CD4-positive, alpha-beta T cell treated with Interleukin-4 for 1 hour (primary cell): ENCODE measurements around the gene RMRP.
"Not testable (repeated sequence)": the region's sequence is repeated elsewhere in the genome, so short reads cannot be mapped to it uniquely, and the experiment has no call there.

Source experiments
- DNase-seq, 2 donors: peaks; one replicate each; pipeline ENCODE4 v3.0.0-alpha.2; 2020 to 2022

Gene RMRP

GRCh38 chr9:35640431-35640830 is 17.4 kb downstream of the RMRP start:
- DNase-seq = peak in 1 of 2 donors; percentile 4

- DNase-seq = no peak
Measured at GRCh38 chr9:35639631-35640030, 18.2 kb downstream of the RMRP start.

- not testable (repeated sequence) for DNase-seq
Measured at GRCh38 chr9:35639225-35639624, 18.6 kb downstream of the RMRP start.

GRCh38 chr9:35638751-35639150 is 19.1 kb downstream of the RMRP start:
- peak; percentile 50 to 64 for DNase-seq

- DNase-seq = not testable (repeated sequence)
Measured at GRCh38 chr9:35637427-35637955, 20.3 kb downstream of the RMRP start.

GRCh38 chr9:35636877-35637246 is 21.0 kb downstream of the RMRP start:
- not testable (repeated sequence) for DNase-seq

- DNase-seq = peak in 1 of 2 donors; percentile 35
Measured at GRCh38 chr9:35636135-35636876, 21.5 kb downstream of the RMRP start.

GRCh38 chr9:35635730-35636129 is 22.1 kb downstream of the RMRP start:
- DNase-seq = no peak

GRCh38 chr9:35629597-35629996 is 28.2 kb downstream of the RMRP start:
- no peak for DNase-seq

GRCh38 chr9:35628389-35628991 is 29.3 kb downstream of the RMRP start:
- DNase-seq = no peak

- DNase-seq = no peak
Measured at GRCh38 chr9:35627575-35627974, 30.2 kb downstream of the RMRP start.

GRCh38 chr9:35619800-35620158 is 38.0 kb downstream of the RMRP start:
- peak in 1 of 2 donors; percentile 56 for DNase-seq

- peak; percentile 65 to 71 for DNase-seq
Measured at GRCh38 chr9:35618854-35619799, 38.7 kb downstream of the RMRP start.

- peak in 1 of 2 donors; percentile 48 for DNase-seq
Measured at GRCh38 chr9:35618325-35618727, 39.5 kb downstream of the RMRP start, which contains the start of gene CD72. Gene CD72 (minus strand): TSS chr9:35618413. CDS start chr9:35618303, 110 bp downstream.

GRCh38 chr9:35617548-35617947 is 40.3 kb downstream of the RMRP start:
- DNase-seq = no peak

- peak; percentile 82 to 87 for DNase-seq
Measured at GRCh38 chr9:35616681-35617459, 40.9 kb downstream of the RMRP start.

GRCh38 chr9:35615981-35616680 is 41.7 kb downstream of the RMRP start:
- no peak for DNase-seq

GRCh38 chr9:35612843-35613242 is 45.0 kb downstream of the RMRP start:
- no peak for DNase-seq

GRCh38 chr9:35612066-35612465 is 45.8 kb downstream of the RMRP start:
- not testable (repeated sequence) for DNase-seq

GRCh38 chr9:35611230-35611797 is 46.5 kb downstream of the RMRP start:
- peak; percentile 68 to 70 for DNase-seq

GRCh38 chr9:35609820-35610163 is 48.0 kb downstream of the RMRP start:
- DNase-seq = no peak
